ENCODE measurements around the gene MFSD6. TPM values are rescaled to one million over a fixed set of nuclear protein-coding genes. Genes with fewer than 3 reads are reported as not detected.

Gene MFSD6
- total RNA-seq, 2 donors from 2014 or later = 61.0 to 75.1 TPM

- Histone ChIP-seq H3K27ac (no peak overlapping the region), H3K4me3 (no peak overlapping the region), H3K4me1 (ENCODE audit: control insufficient read depth in 1 of 2, low read depth in 2 of 2) (no peaks in the 10 kb centered on the region), H3K36me3 (no peaks in the 10 kb centered on the region), H3K27me3 (replicated peaks; ENCODE audit: insufficient read depth) (no peaks in the 10 kb centered on the region), H3K9me3 (no peaks in the 10 kb centered on the region)
- no peak for ATAC-seq (ENCODE audit: insufficient number of reproducible peaks, low FRiP score, low read depth)
- no peak for DNase-seq (ENCODE audit: low spot score)
- no peak for TF ChIP-seq CTCF (IDR thresholded peaks at IDR 0.05)
Measured at GRCh38 chr2:190460487-190460886, 52.3 kb downstream of the MFSD6 start.

GRCh38 chr2:190462181-190462580 is 54.0 kb downstream of the MFSD6 start:
- no peaks in the 10 kb centered on the region for H3K27me3 ChIP-seq (replicated peaks; ENCODE audit: insufficient read depth)
- H3K9me3 ChIP-seq = no peaks in the 10 kb centered on the region
- no peak for ATAC-seq (ENCODE audit: insufficient number of reproducible peaks, low FRiP score, low read depth)
- DNase-seq (ENCODE audit: low spot score) = no peak
- H3K4me3 ChIP-seq = no peak overlapping the region
- no peak for TF ChIP-seq CTCF (IDR thresholded peaks at IDR 0.05)
- no peak overlapping the region for H3K27ac ChIP-seq
- H3K36me3 ChIP-seq = no peaks in the 10 kb centered on the region
- H3K4me1 ChIP-seq (ENCODE audit: control insufficient read depth in 1 of 2, low read depth in 2 of 2) = peaks cover 0 to 7% of the 10 kb centered on the region in 2 donors

- Histone ChIP-seq H3K36me3 (no peaks in the 10 kb centered on the region), H3K27ac (no peak overlapping the region), H3K4me1 (ENCODE audit: control insufficient read depth in 1 of 2, low read depth in 2 of 2) (peaks cover 1 to 11% of the 10 kb centered on the region in 2 donors), H3K9me3 (no peaks in the 10 kb centered on the region), H3K27me3 (replicated peaks; ENCODE audit: insufficient read depth) (no peaks in the 10 kb centered on the region), H3K4me3 (no peak overlapping the region)
- ATAC-seq (ENCODE audit: insufficient number of reproducible peaks, low FRiP score, low read depth) (no peak), DNase-seq (ENCODE audit: low spot score) (no peak)
- no peak for TF ChIP-seq CTCF (IDR thresholded peaks at IDR 0.05)
Measured at GRCh38 chr2:190462611-190463010, 54.5 kb downstream of the MFSD6 start.

- no peak for ATAC-seq (ENCODE audit: insufficient number of reproducible peaks, low FRiP score, low read depth)
- H3K27ac ChIP-seq = no peak overlapping the region
- no peak for TF ChIP-seq CTCF (IDR thresholded peaks at IDR 0.05)
- DNase-seq (ENCODE audit: low spot score) = no peak
- H3K9me3 ChIP-seq = no peaks in the 10 kb centered on the region
- no peak overlapping the region for H3K4me3 ChIP-seq
- no peaks in the 10 kb centered on the region for H3K36me3 ChIP-seq
- H3K4me1 ChIP-seq (ENCODE audit: control insufficient read depth in 1 of 2, low read depth in 2 of 2) = peaks cover 19 to 33% of the 10 kb centered on the region in 2 donors
- H3K27me3 ChIP-seq (replicated peaks; ENCODE audit: insufficient read depth) = no peaks in the 10 kb centered on the region
Measured at GRCh38 chr2:190465060-190465459, 56.9 kb downstream of the MFSD6 start.

GRCh38 chr2:190466819-190467446 is 58.8 kb downstream of the MFSD6 start:
- peaks cover 19 to 35% of the 10 kb centered on the region in 2 donors for H3K4me1 ChIP-seq (ENCODE audit: control insufficient read depth in 1 of 2, low read depth in 2 of 2)
- H3K36me3 ChIP-seq = no peaks in the 10 kb centered on the region
- ATAC-seq (ENCODE audit: insufficient number of reproducible peaks, low FRiP score, low read depth) (no peak), DNase-seq (ENCODE audit: low spot score) (no peak)
- H3K9me3 ChIP-seq = no peaks in the 10 kb centered on the region
- no peaks in the 10 kb centered on the region for H3K27me3 ChIP-seq (replicated peaks; ENCODE audit: insufficient read depth)
- peak overlapping the region; percentile 50 for H3K4me3 ChIP-seq
- H3K27ac ChIP-seq = peak overlapping the region; percentile 12 to 52
- TF ChIP-seq CTCF (IDR thresholded peaks at IDR 0.05) = no peak

Data from thoracic aorta (tissue), 2 donors.